GM21825 (cell line): ENCODE measurements around the gene STK32B.
"Not testable (repeated sequence)": the region's sequence is repeated elsewhere in the genome, so short reads cannot be mapped to it uniquely, and the experiment has no call there.

ENCODE experiments used
- ATAC-seq: cut with Tn5 transposase; IDR thresholded peaks from one replicate; pipeline ENCODE4 v1.9.1; 2021; ENCODE audit warnings: mild to moderate bottlenecking, moderate library complexity; ENCODE audit not compliant: unreplicated experiment

STK32B gene

DNA sequence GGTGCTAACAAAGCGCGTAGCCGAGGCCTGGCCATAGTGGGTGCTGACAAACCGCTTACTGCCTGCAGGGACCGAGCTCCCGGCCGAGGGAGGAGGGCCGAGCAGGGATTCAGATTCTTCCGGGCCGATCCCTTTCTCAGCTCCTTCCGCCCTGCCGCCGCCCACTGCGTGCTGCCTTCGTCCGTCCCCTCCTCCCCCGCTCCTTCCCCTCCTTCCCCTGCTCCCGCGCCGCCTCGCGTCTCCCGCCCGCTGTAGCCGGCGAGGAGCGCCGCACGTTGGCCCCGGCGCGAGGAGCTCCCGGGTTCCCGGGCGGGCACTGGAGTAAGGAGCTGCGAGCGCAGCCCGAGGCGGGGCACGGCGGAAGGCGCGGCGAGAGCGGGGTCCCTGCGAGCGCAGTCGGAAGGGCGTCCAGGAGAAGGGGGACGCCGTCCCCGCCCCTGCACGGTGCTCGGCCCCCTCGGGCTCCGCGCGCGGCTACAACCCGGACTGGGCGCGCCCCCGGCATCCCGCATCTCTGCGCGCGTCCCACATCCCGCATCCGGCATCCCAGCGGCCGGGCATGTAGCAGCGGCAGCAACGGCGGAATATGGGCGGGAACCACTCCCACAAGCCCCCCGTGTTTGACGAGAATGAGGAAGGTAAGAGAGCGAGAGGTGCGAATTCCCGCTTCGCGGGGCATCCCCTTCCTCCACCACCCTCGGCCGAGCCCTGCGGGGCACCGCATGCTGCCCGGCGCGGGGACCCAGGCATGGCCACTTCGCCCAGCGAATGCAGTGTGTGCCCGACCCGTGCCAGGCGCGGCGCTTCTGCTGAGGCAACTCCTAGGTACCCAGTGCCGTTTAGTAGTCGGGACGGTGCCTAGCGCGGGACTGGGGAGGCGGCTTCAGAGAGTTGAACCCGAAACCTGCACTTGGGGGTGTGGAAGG is at the start of gene STK32B:
Gene STK32B (plus strand): TSS at position 203 of the 926 bp plus-strand sequence.
- ATAC-seq, result no peak

DNA sequence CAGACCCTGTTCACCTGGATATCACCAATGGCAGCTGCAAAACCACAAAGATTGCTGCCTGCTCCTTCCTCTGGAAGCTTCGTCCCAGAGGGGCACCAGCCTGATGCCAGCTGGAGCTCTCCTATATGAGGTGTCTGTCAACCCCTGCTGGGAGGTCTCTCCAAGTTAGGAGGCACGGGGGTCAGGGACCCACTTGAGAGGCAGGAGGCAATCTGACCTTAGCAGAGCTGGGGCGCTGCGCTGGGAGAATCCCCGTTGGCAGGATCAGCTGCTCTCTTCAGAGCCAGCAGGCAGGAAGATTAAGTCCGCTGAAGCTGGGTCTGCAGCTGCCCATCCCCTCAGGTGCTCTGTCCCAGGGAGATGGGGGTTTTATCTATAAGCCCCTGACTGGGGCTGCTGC is 49.6 kb upstream of the STK32B start:
- ATAC-seq, result not testable (repeated sequence)

DNA sequence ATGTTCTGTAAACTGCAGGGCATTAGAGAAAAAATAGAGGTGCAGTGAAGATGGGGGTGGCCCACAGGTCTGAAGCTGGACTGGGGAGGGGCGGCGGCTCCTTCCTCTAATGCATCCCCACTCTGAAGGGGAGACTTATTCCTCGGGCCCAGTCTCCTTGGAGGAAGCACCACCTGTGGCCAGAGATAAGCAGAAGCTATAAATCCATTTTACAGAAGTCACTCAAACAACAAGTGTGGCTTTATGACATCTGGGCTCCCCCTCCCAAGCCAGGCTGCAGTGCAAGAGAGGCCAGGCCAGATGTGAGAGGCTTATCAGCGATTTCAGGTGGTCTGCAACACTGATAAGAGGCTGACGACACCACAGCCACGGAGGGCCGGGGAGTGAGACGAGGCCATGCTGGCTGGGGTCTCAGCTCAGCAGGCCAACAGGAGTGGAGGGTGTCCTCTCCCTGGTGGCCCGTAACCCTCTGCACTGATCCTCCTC is 47.9 kb upstream of the STK32B start:
- no peak for ATAC-seq

DNA sequence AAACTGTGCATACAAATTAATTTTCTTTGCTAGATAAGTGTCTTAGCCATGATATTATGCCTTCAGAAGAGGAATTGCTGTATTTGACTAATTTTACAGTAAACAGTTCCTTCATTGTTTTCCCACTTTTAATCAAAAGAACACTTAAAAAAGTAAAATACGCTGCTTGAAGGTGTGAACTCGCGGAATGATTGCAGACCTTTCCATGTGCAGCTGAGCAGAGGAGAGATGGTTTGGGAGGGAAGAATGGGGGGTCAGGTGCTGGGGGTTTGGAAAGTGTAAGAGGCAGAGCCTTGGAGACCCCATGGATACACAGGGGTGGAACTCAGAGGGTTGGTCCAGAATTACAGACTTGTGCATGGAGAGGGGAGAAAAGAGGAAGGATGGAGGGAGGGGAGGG is 47.4 kb upstream of the STK32B start:
- ATAC-seq, result no peak

DNA sequence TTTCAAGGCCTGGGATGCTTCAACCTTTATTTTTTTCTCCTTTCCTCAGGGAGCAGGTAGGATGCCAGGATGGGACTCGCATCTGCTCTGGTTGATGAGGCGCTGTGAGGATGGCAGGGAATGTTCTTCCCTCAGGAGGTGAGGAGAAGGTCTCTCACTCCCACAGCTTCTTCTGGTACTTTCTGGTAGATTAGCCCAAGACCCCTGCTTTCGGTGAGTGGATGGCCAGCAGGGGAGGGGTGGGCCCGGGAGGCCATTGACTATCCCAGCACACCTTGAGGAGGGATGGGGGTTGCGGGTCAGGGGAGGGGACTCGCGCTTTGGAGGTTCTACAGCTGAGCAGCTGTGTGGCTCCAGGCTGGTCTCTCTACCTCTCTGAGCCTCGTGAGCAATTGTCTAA is 46.8 kb upstream of the STK32B start:
- no peak for ATAC-seq

DNA sequence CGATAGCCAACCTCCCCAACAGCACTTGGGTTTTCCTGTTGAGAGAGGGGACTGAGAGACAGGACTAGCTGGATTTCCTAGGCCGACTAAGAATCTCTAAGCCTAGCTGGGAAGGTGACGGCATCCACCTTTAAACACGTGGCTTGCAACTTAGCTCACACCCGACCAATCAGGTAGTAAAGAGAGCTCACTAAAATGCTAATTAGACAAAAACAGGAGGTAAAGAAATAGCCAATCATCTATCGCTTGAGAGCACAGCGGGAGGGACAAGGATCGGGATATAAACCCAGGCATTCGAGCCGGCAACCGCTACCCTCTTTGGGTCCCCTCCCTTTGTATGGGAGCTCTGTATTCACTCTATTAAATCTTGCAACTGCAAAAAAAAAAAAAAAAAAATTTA is 44.3 kb upstream of the STK32B start:
- not testable (repeated sequence) for ATAC-seq

DNA sequence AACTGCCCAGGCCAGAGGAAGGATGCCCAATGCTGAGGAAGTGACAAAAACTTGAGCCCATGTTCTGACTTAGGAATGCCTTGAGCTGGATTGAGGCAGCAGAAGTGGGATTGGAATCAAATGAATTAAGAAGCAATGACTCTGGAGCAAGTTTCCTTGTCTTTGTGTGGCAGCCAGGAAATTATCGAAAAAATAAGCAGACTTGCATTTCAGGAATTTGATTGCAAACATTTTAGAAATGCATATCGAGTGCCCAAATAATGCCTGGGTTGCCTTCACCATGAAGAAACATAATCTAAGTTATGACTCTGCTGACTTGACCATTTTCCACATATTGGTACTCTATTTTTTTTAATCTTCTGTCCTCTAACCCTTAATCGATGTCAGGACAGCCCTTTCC is 41.5 kb upstream of the STK32B start:
- no peak for ATAC-seq

DNA sequence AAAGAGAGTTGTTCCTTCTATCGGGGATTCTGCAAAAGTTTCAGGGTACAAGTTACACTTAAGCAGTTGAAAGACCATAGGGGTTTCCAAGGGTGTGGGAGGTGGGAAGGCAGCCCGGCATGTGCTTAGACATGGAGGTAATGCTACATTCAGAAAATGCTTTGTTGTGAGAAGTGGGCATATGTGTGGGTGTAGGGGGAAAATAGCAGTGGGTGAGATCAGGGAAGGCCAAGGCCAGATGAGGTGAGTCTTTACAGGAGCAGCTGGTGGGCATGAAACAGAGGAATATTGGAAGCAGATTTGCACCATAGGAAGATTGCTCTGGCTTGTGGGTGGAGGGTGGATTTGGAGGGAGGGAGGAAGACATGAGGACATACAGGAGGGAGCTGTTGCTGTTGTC is 40.3 kb upstream of the STK32B start:
- no peak for ATAC-seq

DNA sequence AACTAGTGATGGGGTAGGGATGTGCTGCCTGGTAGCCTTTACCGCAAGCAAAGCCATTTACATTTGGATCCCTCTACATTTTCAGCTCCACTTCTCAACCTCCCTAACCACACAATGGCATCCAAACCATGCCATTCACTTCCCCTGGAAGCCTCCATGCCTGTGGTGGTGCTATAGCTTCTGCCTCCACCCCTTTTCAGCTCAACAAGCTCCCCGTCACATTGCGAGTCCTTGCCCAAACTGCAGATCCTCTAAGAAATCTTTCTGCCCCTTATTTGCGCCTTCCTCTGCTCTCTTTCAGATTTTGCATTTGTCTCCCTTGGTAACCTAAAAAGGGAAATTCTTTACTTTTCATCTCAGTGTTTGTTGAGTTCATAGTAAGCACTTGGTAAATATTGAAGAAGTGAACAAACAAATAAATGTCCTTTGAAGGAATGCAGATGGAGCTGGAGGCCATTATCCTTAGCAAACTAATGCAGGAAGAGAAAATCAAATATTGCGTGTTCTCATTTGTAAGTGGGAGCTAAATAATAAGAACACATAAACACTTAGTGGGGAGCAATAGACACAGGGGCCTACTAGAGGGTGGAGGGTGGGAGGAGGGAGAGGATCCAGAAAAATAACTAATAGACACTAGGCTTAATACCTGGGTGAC is 38.9 kb upstream of the STK32B start:
- ATAC-seq, result no peak

DNA sequence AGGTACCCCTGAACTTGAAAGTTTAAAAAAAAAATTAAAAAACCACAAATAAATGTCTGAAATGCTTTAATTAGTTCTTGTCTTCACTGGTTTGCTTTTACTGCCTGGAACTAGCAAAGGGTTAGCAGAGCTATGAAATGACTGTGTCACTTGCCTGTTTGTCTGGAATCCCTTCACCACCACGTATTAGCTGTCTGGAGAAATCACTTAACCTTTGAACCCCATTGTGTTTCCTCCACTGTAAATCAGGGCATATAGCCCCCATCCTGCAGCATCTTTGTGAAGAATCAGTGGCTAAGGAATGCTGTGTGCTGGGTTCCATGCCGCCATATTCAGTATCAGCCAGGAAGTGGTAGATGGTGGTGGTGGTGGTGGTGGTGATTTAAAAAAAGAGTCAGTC is 38.3 kb upstream of the STK32B start:
- ATAC-seq, result no peak

DNA sequence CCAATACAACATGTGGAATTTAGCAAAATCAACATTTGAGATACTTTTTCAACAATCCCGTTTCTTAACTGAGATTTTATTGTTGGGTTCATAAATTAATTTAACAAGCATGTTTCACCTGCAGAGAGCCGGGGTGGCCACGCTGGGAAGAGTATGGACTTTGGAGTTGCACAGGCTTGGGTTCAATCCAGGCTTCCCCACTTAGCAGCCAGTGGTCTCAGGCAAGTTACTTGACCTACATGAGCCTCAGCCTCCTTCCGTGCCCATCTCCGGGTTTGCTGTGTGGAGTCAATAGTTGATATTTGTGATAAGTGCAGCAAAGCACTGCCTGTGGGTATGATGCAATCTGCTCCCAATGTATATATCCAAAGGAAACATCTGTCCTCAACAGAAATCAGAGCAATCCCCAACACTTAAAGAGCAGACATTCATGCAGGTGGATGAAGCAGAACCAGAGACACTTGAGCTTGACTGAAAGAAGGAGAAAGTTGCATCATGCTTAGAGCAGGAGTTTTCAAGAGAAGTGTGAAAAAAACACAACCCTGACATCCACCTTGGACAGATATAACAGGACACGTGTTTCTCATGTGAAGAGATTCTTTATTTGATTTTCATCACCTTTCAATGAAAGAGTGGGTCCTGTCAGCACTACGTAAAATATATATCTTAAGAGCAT is 37.1 kb upstream of the STK32B start:
- ATAC-seq, result no peak

DNA sequence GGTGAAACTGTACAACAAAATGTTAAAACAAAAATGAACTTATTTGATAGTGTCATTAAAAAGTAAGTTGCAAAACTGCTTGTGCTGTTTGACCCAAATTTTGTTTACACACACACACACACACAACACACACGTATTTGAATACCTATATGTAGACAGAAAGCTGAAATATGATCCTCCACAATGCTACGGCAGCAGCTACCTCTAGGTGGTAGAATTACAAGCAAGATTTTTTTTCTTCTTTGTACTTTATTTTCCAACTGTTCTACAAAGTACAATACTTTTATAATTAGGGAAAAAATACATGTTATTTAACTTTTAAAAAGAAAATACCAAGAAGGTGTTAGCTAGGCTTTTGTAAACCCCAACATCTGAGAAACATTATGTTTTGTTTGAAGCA is 33.2 kb upstream of the STK32B start:
- no peak for ATAC-seq

DNA sequence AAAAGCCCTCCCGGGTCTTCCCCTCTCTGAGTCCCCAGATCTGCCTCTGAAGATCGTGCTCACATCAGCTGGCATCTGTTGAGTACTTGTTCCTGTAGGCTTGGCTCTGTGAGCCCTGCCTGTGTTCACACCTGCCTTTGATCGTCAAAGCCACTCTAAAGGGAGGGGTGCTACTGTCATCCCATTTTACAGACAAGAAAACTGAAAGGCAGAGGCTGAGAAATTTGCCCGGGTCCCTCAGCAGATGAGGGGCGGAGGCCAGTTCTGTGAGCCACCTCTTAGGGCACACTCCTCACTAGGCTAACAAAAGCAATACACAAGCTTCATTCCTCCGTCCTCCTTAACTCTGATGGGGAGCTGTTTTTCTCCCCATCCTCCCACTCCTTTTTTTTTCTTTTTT is 32.7 kb upstream of the STK32B start:
- no peak for ATAC-seq

DNA sequence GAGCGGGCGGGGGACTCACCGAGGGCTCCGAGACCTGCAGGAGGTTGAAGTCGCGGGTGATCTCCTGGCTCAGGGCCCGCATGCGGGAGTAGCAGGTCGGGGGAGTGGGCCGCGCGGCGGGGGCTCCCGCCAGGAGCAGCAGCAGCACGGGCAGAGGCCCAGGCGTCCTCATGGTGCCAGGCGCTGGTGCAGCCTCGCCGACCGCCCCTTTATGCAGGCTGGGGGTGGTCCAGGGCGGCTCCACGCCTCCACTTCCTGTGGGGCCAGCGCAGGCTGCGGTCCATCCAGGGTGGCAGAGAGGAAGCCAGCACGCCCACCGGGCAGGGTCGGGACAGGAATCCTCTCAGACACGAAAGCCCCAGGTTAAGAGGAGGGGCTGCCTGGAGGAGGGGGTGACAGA is 32.0 kb upstream of the STK32B start, which contains the start of gene CYTL1:
Gene CYTL1 (minus strand): TSS at position 185 of the 400 bp plus-strand sequence. CDS start 13 bp downstream, at position 172.
- no peak for ATAC-seq

DNA sequence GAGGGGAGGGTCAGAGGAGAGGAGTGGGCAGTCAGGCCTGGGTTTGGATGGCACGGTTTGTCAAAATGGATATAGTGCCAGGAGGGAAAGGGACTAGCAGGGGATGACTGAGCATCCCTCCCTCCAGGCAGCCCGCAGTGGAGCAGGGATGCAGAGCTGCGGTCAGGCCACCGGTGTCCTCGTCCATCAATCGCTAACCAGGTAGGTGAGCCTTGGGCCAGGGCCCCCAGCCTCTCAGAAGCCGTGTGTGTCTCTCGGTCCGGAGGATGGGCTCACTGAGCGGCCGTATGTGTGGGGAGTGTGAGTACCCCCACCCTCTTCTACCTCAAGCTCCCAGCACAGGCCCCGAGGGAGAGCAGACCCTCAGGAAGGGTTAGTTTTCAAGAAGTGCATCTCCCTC is 31.5 kb upstream of the STK32B start:
- ATAC-seq, result no peak

DNA sequence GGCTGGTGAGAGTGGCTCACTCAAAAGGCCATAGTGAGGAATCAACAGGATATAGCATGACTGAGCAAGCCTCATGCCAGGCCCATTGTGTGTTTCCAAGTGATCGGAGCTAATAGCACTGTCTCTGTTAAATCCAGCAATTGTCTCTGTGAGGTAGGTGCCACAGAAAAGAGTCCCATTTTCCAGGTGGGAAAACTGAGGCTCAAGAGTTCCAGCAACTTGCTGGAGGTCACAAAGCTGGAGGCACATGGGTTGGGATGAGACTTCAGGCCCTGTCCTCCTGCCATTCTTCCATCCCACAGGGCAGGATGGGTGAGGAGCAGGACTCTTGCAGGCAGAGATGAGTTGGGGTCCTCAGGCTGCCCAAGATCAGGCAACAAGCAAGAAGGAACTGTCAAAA is 30.9 kb upstream of the STK32B start:
- no peak for ATAC-seq

DNA sequence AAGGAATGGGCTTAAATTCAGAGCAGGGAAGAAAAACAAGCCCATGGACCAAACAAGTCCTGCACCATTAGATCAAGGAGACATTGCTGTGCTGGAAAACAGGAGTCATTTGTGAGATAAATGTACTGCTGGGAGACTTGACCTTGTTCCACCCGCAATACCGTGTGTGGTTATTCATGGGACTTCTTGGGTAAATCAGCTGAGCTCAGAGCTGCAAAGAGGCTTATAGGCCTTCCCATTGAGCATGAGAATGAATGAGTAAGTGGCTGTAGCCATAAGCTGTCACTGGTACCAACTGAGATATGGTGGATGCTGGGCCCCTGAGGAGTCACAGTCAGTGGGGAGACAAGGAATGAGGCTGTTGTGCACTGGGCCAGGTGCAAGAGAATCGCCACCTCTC is 29.7 kb upstream of the STK32B start:
- ATAC-seq, result no peak

DNA sequence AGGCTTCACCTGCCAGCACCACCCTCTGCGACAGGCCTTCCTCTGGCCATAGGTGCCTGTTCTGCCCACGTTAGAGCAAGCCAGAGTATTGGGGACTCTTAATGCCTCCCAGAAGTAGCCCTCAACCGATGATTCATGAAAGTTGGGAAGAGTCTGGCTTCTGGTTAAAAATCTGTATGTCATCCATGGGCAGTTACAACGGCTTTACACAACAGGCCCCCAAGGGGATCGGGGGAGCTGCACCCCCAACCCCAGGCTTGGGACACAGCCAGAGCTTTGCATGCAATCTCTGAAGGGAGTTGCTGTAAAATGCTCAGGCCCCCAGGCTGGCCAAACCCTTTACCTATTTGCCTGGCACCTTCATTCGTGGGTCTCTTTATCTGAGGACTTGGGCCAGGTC is 26.6 kb upstream of the STK32B start:
- no peak for ATAC-seq

DNA sequence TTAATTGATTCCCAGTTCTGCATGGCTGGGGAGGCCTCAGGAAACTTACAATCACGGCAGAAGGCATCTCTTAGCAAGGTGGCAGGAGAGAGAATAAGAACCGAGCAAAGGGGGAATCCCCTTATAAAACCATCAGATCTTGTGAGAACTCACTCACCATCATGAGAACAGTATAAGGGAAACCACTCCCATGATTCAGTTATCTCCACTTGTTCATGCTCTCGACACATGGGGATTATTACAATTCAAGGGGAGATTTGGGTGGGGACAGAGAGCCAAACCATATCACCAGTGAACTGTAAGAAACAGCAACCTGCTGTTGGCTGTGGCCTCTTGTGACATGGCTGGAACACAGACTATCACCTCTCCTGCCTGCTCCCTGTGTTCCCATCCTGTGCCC is 24.9 kb upstream of the STK32B start:
- ATAC-seq, result no peak

DNA sequence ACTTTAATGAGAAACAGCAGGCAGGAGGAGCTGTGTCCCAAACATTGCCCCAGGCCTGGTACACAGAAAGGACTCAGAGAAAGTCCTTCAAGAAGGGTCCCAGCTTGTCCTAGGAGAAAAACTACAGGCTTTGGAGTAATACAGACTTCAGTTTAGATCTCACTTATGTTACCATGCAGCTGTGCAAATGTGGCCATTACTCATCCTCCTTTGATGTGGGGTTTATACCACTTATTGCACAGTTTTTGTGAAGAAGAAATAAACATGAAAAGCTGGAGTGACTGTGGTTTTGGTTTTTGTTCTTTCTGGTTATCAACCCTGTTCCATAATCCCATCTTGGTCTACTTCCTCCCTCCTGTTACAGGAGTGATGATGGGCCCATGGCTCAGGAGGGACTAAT is 23.9 kb upstream of the STK32B start:
- ATAC-seq, result no peak

DNA sequence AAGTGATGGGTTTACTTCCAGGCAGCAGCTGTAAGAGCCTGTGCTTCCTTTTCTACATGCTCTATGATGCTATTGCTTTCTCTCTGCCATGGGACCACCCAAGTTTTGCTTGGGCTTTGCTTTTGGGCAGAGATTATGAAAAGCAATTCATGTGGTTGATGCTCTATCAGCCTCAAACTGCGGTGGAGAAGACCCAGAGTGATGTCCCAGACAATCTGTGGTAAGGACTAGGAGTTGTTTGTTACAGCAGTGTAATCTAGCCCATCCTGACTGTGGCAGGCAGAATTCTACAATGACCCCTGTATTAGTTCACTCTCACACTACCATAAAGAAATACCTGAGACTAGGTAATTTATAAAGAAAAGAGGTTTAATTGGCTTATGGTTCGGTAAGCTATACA is 22.8 kb upstream of the STK32B start:
- no peak for ATAC-seq

DNA sequence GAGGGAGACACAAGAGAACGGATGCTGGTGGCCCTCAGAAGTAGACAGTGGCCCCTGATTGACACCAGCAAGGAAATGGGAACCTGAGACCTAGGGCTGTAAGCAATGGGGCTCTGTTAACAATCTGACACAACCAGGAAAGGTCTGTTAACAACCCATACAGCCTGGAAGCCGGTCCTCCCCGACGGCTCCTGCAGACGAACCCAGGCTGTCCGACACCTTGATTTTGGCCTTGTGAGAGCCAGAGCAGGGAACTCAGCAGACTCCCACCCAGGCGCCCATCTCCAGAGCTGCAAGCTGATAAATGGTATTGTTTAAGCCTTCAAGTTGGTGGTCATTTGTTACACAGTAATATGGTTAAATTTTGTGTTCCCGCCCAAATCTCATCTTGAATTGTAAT is 21.8 kb upstream of the STK32B start:
- ATAC-seq, result no peak
